Right atrium auricular region (tissue), 2 donors: ENCODE data around the gene L3MBTL4. TPM values are rescaled to one million over a fixed set of nuclear protein-coding genes. Genes with fewer than 3 reads are reported as not detected.

Experiments
- DNase-seq: peaks from one replicate; pipeline ENCODE4 v3.0.0-alpha.2; 2019; ENCODE audit warnings: low spot score
- H3K27ac ChIP-seq, 2 donors: fragments of 200-600 bp; sonication (generic); 1 replicate in 1 of 2; 2 replicates in 1 of 2; pipeline ENCODE4 v1.5.1; 2016 to 2019
- H3K27me3 ChIP-seq, 2 donors: fragments of 200-600 bp; sonication (generic); one replicate each; pipeline versions ENCODE4 v1.5.1 to v1.6.0; 2017 to 2019
- H3K36me3 ChIP-seq: fragments of 200-600 bp; sonication (generic); one replicate; pipeline ENCODE4 v1.5.1; 2016
- H3K4me1 ChIP-seq, 2 donors: fragments of 200-600 bp; sonication (generic); one replicate each; pipeline versions ENCODE4 v1.5.1 to v1.6.0; 2017 to 2019
- H3K4me3 ChIP-seq, 2 donors: fragments of 200-600 bp; sonication (generic); 1 replicate in 1 of 2; 2 replicates in 1 of 2; pipeline ENCODE4 v1.5.1; 2017 to 2019; ENCODE audit warnings: mild to moderate bottlenecking in 1 of 2, moderate library complexity in 1 of 2
- H3K9me3 ChIP-seq, 2 donors: fragments of 200-600 bp; sonication (generic); one replicate each; pipeline ENCODE4 v1.5.1; 2019
- CTCF ChIP-seq, 2 donors: fragments of 200-600 bp; sonication (generic); IDR thresholded peaks; one replicate each; pipeline ENCODE4 v1.5.1; 2019; ENCODE audit warnings: antibody characterized with exemption in 2 of 2
- total RNA-seq, 2 donors: library from RNA; depleted of rRNA; stranded (reverse); fragments of >200 nt; gene quantifications; one replicate each; pipeline ENCODE4 v1.1.0, GENCODE V29; 2016

L3MBTL4 gene
- total RNA-seq, 2 donors from 2014 or later: 6.6 to 10.5 TPM

- no peaks in the 10 kb centered on the region for H3K27me3 ChIP-seq
- H3K9me3 ChIP-seq: peaks cover 2 to 9% of the 10 kb centered on the region in 2 donors
- no peak for TF ChIP-seq CTCF (IDR thresholded peaks at IDR 0.05)
- no peak overlapping the region for H3K27ac ChIP-seq
- H3K36me3 ChIP-seq: no peaks in the 10 kb centered on the region
- H3K4me3 ChIP-seq: no peak overlapping the region
- no peaks in the 10 kb centered on the region for H3K4me1 ChIP-seq
- no peak for DNase-seq
Observed at GRCh38 chr18:6031442-6031841, 383.3 kb downstream of the L3MBTL4 start.

DNA sequence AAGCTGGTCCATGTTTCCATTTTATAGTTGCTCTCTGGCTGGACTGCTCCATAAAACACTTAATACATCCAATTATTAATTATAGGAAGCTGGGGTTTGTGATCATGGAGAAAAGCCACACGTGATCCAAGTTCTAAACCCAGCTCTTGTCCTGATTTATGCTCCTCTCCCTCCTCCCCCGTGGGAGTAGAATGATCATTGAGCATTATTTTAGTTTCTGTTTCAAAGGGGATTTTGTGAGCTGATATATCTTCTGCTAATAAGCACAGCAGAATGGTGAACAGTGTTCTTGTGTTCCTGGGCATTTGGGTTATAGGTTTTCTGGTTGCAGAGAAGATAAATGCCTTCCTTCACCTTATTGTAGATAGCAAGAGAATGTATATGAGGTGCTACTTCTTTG is 383.7 kb downstream of the L3MBTL4 start:
- Histone ChIP-seq H3K36me3 (no peaks in the 10 kb centered on the region), H3K4me3 (no peak overlapping the region), H3K27ac (no peak overlapping the region), H3K27me3 (no peaks in the 10 kb centered on the region), H3K9me3 (peaks cover 2 to 4% of the 10 kb centered on the region in 2 donors), H3K4me1 (no peaks in the 10 kb centered on the region)
- no peak for TF ChIP-seq CTCF (IDR thresholded peaks at IDR 0.05)
- no peak for DNase-seq

DNA sequence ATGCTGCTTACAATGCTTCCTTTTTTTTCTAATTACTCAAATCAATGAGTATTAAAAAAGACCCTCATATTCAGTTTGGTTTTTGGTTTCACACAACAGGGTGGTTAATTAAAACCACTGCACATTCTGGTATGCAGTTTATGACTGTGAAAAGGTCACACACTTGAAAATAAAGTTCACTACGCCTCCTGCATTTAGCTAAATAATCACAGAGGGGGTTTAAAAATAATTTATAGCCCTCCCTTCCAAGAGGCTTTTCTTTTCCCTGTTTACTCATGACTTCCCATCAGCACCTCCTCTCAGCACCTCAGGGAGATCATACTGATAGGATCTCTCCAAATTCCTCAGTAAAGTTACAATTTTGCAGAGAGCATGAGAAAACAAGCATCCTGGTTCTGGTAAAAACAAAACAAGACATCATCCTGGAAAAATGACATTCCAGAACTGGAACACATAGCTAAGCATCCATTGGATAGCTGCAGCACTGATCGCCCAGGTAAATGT is 389.9 kb downstream of the L3MBTL4 start:
- Histone ChIP-seq H3K36me3 (no peaks in the 10 kb centered on the region), H3K4me3 (no peak overlapping the region), H3K9me3 (no peaks in the 10 kb centered on the region), H3K27me3 (no peaks in the 10 kb centered on the region), H3K27ac (no peak overlapping the region), H3K4me1 (no peaks in the 10 kb centered on the region)
- TF ChIP-seq CTCF (IDR thresholded peaks at IDR 0.05): no peak
- no peak for DNase-seq

- H3K9me3 ChIP-seq: no peaks in the 10 kb centered on the region
- no peak overlapping the region for H3K4me3 ChIP-seq
- H3K27ac ChIP-seq: no peak overlapping the region
- no peaks in the 10 kb centered on the region for H3K27me3 ChIP-seq
- DNase-seq: no peak
- TF ChIP-seq CTCF (IDR thresholded peaks at IDR 0.05): no peak
- H3K4me1 ChIP-seq: no peaks in the 10 kb centered on the region
- H3K36me3 ChIP-seq: no peaks in the 10 kb centered on the region
Observed at GRCh38 chr18:6023551-6023950, 391.2 kb downstream of the L3MBTL4 start.

- no peak for DNase-seq
- H3K4me3 ChIP-seq: no peak overlapping the region
- H3K27ac ChIP-seq: no peak overlapping the region
- H3K4me1 ChIP-seq: no peaks in the 10 kb centered on the region
- H3K9me3 ChIP-seq: no peaks in the 10 kb centered on the region
- no peak for TF ChIP-seq CTCF (IDR thresholded peaks at IDR 0.05)
- no peaks in the 10 kb centered on the region for H3K36me3 ChIP-seq
- H3K27me3 ChIP-seq: no peaks in the 10 kb centered on the region
Observed at GRCh38 chr18:6022845-6023244, 391.9 kb downstream of the L3MBTL4 start.

GRCh38 chr18:6022074-6022444 is 392.7 kb downstream of the L3MBTL4 start:
- Histone ChIP-seq H3K4me3 (no peak overlapping the region), H3K36me3 (no peaks in the 10 kb centered on the region), H3K27me3 (no peaks in the 10 kb centered on the region), H3K9me3 (no peaks in the 10 kb centered on the region), H3K27ac (no peak overlapping the region), H3K4me1 (no peaks in the 10 kb centered on the region)
- no peak for DNase-seq
- no peak for TF ChIP-seq CTCF (IDR thresholded peaks at IDR 0.05)
